ENCODE results near the gene DGKZ. TPM values are rescaled to one million over a fixed set of nuclear protein-coding genes. Genes with fewer than 3 reads are reported as not detected.
A peak's percentile ranks its signal among the peaks of the same experiment; 100 is the strongest.
"Not testable (repeated sequence)": the region's sequence is repeated elsewhere in the genome, so short reads cannot be mapped to it uniquely, and the experiment has no call there.

The DGKZ gene
- 100 to 1,000 TPM in 1 of 2 donors, 10 to 100 TPM in 1; 88.0 to 108 TPM for total RNA-seq

GRCh38 chr11:46346886-46347636 lies at the start of gene DGKZ:
TSS of gene DGKZ (plus strand) at chr11:46347463. CDS start at chr11:46347660, 197 bp downstream.
- Mint-ChIP-seq H3K27ac (peak within 1 kb of the TSS; percentile 87 to 98), H3K36me3 (peaks cover 4 to 11% of the 10 kb centered on the region in 2 donors), H3K9me3 (no peaks in the 10 kb centered on the region)
- DNase-seq (ENCODE audit: low spot score in 2 of 2) (peak; percentile 92 to 97), ATAC-seq (peak; percentile 53 to 72)

GRCh38 chr11:46298699-46299433 lies 48.4 kb upstream of the DGKZ start:
- DNase-seq (ENCODE audit: low spot score in 2 of 2) (no peak), ATAC-seq (no peak)
- Mint-ChIP-seq H3K36me3 (no peaks in the 10 kb centered on the region), H3K9me3 (no peaks in the 10 kb centered on the region), H3K27ac (no peak overlapping the region)

- peak in 1 of 2 donors; percentile 15 for ATAC-seq
- Mint-ChIP-seq H3K36me3 (no peaks in the 10 kb centered on the region), H3K9me3 (no peaks in the 10 kb centered on the region), H3K27ac (no peak overlapping the region)
- no peak for DNase-seq (ENCODE audit: low spot score in 2 of 2)
These were observed 47.8 kb upstream of the DGKZ start for GRCh38 chr11:46299451-46299961.

- ATAC-seq (peak in 1 of 2 donors; percentile 13), DNase-seq (ENCODE audit: low spot score in 2 of 2) (no peak)
- no peak overlapping the region for H3K27ac Mint-ChIP-seq
- no peaks in the 10 kb centered on the region for H3K9me3 Mint-ChIP-seq
- no peaks in the 10 kb centered on the region for H3K36me3 Mint-ChIP-seq
These were observed 47.0 kb upstream of the DGKZ start for GRCh38 chr11:46300270-46300669.

GRCh38 chr11:46302866-46303265 lies 44.4 kb upstream of the DGKZ start:
- ATAC-seq: no peak

GRCh38 chr11:46304036-46304435 lies 43.2 kb upstream of the DGKZ start:
- not testable (repeated sequence) for ATAC-seq; H3K36me3 Mint-ChIP-seq; DNase-seq (ENCODE audit: low spot score in 2 of 2); H3K9me3 Mint-ChIP-seq; H3K27ac Mint-ChIP-seq

More at GRCh38 chr11:46302866-46303265, 44.4 kb upstream of the DGKZ start:
- no peaks in the 10 kb centered on the region for H3K9me3 Mint-ChIP-seq
- DNase-seq (ENCODE audit: low spot score in 2 of 2): no peak
- no peaks in the 10 kb centered on the region for H3K36me3 Mint-ChIP-seq
- H3K27ac Mint-ChIP-seq: no peak overlapping the region

- Mint-ChIP-seq H3K36me3 (no peaks in the 10 kb centered on the region), H3K27ac (peak overlapping the region in 1 of 2 donors; percentile 76), H3K9me3 (no peaks in the 10 kb centered on the region)
- ATAC-seq: no peak
- DNase-seq (ENCODE audit: low spot score in 2 of 2): no peak
These were observed 42.6 kb upstream of the DGKZ start for GRCh38 chr11:46304605-46305179.

- Mint-ChIP-seq H3K36me3 (no peaks in the 10 kb centered on the region), H3K9me3 (no peaks in the 10 kb centered on the region), H3K27ac (peak overlapping the region in 1 of 2 donors; percentile 76)
- DNase-seq (ENCODE audit: low spot score in 2 of 2) (no peak), ATAC-seq (no peak)
These were observed 42.0 kb upstream of the DGKZ start for GRCh38 chr11:46305295-46305694.

GRCh38 chr11:46306296-46306853 lies 40.9 kb upstream of the DGKZ start:
- Mint-ChIP-seq H3K9me3 (no peaks in the 10 kb centered on the region), H3K36me3 (no peaks in the 10 kb centered on the region), H3K27ac (no peak overlapping the region)
- DNase-seq (ENCODE audit: low spot score in 2 of 2): no peak
- no peak for ATAC-seq

- Mint-ChIP-seq H3K36me3 (no peaks in the 10 kb centered on the region), H3K9me3 (no peaks in the 10 kb centered on the region), H3K27ac (no peak overlapping the region)
- no peak for ATAC-seq
- DNase-seq (ENCODE audit: low spot score in 2 of 2): no peak
These were observed 39.9 kb upstream of the DGKZ start for GRCh38 chr11:46307369-46307768.

- DNase-seq (ENCODE audit: low spot score in 2 of 2) (no peak), ATAC-seq (no peak)
- Mint-ChIP-seq H3K27ac (no peak overlapping the region), H3K9me3 (no peaks in the 10 kb centered on the region), H3K36me3 (no peaks in the 10 kb centered on the region)
These were observed 39.4 kb upstream of the DGKZ start for GRCh38 chr11:46307785-46308341.

GRCh38 chr11:46308631-46309419 lies 38.4 kb upstream of the DGKZ start:
- DNase-seq (ENCODE audit: low spot score in 2 of 2) (peak; percentile 73 to 74), ATAC-seq (peak; percentile 83 to 88)
- H3K36me3 Mint-ChIP-seq: no peaks in the 10 kb centered on the region
- no peaks in the 10 kb centered on the region for H3K9me3 Mint-ChIP-seq
- no peak overlapping the region for H3K27ac Mint-ChIP-seq

- peak; percentile 46 to 65 for ATAC-seq
- no peaks in the 10 kb centered on the region for H3K36me3 Mint-ChIP-seq
- no peaks in the 10 kb centered on the region for H3K9me3 Mint-ChIP-seq
- no peak overlapping the region for H3K27ac Mint-ChIP-seq
- DNase-seq (ENCODE audit: low spot score in 2 of 2): no peak
These were observed 37.4 kb upstream of the DGKZ start for GRCh38 chr11:46309814-46310259.

- Mint-ChIP-seq H3K27ac (no peak overlapping the region), H3K36me3 (peaks cover 0 to 10% of the 10 kb centered on the region in 2 donors), H3K9me3 (peaks cover 7 to 10% of the 10 kb centered on the region in 2 donors)
- ATAC-seq: peak; percentile 73 to 81
- peak; percentile 65 to 85 for DNase-seq (ENCODE audit: low spot score in 2 of 2)
These were observed 32.1 kb upstream of the DGKZ start for GRCh38 chr11:46315033-46315738.

Data from activated naive CD4-positive, alpha-beta T cell treated with anti-CD3 and anti-CD28 coated beads, Interleukin-2, amount 50 U/mL, for 72 hours (primary cell).